Stimulated activated CD4-positive, alpha-beta T cell treated with anti-CD3 and anti-CD28 coated beads, Interleukin-2, amount 100 ng/mL, for 48 hours (primary cell): ENCODE results near the gene UBL5.
"Not testable (repeated sequence)": the region's sequence is repeated elsewhere in the genome, so short reads cannot be mapped to it uniquely, and the experiment has no call there.

ENCODE experiments used
- DNase-seq, 2 donors: peaks; one replicate each; pipeline ENCODE4 v3.0.0-alpha.2; 2020

UBL5 gene

DNA sequence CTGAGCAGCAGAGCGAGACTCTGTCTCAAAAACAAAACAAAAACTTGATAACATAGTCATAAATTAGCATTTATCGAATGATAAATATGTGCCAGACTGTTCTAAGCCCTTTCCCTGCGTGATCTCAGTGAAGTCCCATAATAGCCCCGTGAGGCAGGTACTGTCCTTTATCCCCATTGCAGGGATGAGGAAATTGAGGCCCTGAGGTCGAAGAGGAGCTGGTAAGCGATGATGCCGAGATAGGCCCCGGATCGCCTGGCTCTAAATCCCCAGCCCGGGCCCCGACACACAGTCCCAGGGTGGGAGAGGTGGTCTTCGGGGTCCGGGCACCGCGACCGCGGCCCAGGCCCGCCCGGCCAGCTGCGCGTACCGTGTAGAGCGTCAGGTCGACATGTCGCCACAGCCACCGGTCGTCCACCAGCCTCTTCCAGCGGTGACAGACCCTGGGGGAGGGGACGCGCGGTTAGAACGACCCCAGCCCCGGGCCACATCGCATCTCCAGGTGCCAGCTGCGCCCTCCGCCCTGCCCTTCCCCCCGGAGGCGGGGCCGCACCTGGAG is 9.5 kb upstream of the UBL5 start:
- no peak for DNase-seq

DNA sequence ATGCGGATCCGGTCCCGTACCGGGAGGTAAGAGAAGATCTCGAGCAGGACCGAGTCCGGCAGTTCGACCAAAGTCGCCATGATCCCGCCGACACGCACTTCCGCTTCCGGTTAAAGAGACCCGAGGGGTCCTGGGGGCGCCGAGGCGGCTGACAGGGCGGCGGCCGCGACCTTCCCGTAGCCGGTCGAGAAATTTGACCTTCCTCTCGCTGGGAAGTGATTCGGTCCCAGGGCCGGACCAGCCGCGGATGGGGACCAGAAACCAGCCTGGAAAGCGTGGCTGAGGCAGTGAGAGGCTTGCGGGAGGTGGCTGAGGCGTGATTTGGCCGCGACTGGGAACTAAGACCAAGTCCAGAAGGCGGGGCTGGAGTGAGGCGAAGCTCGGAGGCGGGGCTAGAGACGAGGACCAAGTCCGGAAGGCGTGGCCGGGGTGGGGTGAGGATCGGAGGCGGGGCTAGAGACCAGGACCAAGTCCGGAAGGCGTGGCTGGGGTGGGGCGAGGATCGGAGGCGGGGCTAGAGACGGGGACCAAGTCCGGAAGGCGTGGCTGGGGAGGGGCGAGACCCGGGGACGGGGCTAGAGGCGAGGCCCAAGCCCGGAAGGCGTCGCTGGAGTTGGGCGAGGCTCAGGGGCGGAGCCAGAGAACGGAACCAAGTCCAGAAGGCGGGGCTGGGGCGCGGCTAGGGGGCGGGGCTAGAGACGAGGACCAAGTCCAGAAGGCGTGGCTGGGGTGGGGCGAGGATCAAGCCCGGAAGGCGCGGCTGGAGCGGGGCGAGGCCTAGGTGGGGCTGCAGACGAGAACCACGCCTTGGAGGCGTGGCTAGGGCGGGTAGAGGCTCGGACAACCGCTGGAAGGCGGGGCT is 8.8 kb upstream of the UBL5 start, which contains the start of gene FBXL12:
TSS of gene FBXL12 (minus strand) at position 346 of the 862 bp plus-strand sequence. CDS start at position 80, 266 bp downstream.
- peak; percentile 100 for DNase-seq

DNA sequence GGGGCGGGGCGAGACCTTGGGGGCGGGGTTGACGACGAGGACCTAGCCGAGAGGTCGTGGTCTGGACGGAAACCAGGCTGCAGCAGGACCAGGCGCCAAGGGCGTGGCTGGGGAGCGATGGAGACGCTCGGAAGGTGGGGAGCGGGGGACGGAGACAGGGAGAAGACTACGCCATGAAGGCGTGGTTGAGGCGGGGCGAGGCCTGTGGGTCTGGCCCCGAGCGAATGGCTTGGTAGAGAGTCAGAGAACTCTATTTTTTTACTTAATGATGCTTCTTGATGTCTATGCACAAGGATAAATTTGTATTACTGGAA is 8.2 kb upstream of the UBL5 start:
- no peak for DNase-seq

DNA sequence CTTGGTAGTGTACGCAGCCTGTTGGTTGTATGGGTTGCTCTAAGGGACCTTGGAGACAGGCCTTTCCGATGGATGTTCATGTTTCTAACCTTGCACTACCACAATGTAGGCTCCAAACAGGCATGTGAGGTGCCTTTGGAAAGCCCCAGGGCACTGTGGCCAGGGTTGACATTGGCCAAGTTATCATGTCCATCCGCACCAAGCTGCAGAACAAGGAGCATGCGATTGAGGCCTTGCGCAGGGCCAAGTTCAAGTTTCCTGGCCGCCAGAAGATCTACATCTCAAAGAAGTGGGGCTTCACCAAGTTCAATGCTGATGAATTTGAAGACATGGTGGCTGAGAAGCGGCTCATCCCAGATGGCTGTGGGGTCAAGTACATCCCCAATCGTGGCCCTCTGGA is 7.7 kb upstream of the UBL5 start:
- not testable (repeated sequence) for DNase-seq

DNA sequence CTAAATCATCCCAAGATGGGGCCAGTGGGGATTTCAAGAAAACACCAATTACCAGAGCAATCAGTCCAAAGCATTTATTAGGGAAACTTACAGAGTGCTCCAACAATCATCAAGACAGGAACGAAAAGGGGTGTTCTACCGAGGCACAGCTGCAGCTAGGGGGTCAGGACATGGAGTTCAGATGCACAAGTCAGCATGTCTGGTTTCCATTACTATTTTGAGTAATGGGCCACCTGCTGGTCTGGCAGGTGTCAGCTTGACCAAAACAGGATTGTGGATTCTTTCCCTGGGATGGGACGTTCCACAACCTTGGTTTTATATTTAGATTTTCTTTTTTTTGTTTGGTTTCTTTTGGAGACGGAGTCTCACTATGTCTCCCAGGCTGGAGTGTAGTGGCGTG is 3.9 kb upstream of the UBL5 start:
- DNase-seq, result no peak

DNA sequence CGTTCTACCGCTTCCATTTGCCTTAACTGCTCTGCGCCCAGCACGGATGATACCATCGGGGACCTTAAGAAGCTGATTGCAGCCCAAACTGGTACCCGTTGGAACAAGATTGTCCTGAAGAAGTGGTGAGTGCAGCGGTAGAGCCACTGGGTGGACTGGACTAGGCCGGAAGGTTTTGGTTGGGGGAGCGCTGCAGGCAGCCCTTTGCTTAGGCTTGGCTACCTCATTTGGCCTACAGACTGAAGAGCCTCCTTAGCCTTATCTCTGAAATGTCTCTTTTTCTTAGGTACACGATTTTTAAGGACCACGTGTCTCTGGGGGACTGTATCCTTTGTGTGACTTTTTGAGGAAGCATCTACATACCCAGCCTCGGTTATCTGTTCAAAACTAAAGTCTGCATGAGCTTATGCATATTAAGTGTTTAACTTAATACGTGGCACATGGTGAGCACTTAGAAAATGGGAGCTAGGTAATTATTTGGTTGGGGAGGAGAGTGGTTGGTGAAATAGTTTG is 889 bp downstream of the UBL5 start:
- DNase-seq, result no peak

DNA sequence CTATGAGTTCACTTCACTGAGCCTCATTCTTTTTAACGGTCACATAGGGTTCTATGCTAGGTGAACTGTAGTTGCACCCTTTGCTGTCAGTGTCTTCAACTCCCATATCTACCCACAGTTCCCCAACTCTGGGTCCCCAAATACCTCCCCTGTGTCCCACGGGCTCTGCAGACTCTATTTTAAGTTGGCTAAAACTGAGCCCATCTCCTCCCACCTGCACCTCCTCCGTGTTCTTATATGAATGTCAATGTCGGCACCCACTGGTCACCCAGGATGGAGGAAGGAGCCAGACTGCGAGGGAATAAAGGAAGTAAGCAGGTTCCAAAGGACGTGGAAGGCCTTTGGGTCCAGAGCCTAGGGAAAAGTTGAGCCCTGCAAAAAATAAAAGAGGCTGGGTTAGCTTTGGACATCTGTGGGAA is 6.6 kb downstream of the UBL5 start:
- no peak for DNase-seq

DNA sequence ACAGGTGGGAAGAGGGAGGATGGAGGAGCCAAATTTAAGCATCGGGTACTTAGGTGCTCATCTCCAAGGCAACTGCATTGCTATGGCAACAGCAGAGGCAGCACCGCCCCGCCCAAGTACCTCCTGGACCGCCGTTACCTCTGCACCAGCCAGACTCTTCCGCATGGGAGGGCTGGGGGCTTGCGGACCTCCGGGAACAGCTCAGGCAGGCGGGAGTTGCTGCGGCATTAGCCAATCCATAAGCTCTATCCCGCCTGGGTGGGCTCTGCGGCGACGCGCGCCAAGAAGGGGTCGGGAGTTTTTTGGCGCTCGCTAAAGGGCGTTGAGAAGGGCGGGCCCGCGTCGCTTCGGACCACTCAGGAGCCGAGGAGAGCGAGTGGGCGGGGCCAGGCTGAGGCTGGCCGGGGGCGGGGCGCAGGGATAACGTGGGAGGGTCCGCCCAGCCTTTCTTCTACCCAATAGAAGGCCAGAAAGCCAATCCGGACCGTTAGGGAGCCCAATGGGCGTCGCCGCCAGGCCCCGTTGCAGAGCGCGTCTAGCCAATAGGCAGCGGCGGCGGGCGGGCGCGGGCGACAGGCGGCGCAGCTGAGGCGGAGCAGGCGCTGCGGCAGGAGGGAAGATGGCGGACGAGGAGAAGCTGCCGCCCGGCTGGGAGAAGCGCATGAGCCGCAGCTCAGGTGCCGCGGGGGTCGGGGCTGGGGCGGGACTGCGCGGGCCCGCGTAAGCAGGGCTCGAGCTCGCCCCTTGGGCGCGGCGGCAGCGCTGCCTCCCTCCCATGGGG is 7.2 kb downstream of the UBL5 start, which contains the start of gene PIN1:
TSS of gene PIN1 (plus strand) at position 593 of the 781 bp plus-strand sequence. CDS start at position 620, 27 bp downstream.
- peak; percentile 99 for DNase-seq

DNA sequence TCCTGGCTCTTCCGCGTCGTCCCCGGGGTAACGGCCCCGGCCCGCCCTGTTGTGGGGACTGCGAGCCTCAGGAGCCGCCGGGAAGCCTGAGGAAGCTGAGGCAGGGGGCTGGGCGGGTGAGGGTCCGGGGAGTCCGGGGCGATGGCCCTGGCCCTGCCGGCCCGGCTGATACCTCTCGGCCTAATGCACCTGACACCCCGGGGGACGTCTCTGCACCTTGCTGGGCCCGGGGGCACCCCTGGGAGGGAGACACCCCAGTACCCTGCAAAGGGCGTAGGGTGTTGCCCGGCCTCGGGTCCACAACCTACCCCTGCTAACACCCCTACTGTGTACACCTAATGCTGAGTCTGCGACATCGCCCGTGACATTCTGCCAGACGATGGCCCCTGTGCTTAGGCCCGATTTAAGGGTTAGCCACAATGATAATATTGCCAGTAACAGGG is 7.8 kb downstream of the UBL5 start:
- no peak for DNase-seq

DNA sequence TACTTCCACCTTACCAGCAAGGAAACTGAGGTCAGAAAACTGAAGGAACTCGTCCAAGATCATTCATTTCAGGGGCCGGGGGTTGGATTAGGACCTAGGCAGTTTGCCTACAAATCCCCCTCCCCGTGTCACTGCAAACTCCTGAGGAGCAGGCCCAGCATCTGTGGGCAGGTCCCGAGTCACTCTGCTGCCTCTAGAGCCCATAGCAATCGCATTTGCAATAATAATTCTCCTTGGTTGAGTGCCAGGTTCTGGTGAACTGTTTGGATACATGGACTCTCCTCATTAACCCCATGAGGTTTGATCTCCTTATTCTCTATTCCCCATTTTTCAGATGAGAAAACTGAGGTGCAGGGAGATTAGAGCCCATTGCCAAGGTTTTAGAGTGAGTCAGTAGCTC is 8.3 kb downstream of the UBL5 start:
- DNase-seq, result no peak

DNA sequence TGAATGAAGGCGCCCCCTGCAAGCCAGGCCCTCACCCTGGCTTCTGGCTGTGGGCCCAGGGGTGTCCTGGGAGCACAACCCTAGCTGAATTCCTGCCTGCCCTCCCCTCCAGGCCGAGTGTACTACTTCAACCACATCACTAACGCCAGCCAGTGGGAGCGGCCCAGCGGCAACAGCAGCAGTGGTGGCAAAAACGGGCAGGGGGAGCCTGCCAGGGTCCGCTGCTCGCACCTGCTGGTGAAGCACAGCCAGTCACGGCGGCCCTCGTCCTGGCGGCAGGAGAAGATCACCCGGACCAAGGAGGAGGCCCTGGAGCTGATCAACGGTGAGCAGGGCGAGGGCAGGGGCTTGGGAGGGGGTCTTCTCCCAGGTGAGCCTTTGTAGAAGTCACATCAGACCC is 10.6 kb downstream of the UBL5 start:
- DNase-seq, result no peak

DNA sequence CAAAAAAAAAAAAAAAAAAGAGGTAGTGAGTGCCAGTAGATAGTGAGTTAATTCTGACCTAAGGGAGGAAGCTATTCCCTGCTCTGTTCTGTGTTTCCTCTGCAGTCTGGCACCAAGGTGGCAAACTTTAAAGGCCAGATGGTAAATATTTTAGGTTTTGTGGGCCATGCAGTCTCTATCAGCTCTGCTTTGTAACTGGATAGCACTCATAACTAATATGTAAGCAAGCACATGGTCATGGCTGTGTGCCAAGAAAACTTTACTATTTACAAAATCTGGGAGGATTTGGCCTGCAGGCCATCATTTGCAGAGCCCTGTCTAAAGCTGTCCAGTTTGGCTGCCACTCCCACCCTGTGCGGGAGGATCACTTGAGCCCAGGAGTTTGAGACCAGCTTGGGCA is 11.7 kb downstream of the UBL5 start:
- DNase-seq, result no peak

DNA sequence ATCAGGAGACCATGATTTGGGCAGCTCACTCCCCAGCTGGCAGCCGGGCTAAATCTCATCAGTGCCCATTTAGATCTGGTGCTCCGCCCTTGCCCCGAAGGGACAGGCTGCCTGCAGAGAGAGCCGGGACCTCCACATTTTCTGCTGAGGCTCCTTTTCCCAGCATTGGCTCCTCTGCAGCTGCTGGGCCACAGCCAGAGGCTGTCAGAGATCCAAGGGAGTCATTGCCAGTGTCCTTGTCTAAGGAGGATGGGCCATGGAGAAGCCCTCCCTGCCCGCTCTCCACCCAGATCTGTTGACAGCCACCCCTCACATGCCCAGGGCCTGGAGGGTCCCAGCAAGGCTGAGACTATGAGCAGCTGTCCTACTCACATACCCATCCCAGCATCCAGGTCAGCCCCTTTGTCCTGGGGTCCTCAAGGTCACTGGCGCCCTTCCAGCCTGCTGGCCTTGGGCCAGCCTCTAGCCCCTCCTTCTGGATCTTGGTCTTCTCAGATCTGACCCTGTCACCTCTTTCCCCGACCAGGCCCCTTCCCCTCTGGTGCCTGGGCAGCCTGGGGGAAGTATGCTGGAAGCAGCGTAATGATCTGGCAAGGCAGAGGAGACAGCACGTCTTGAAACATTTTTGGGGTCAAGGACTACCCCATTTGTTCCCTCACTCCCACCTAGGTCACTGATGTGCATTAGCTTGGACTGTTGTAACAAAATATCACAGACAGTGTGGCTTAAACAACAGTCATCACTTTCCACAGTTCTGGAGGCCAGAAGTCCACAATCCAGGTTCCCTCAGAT is 15.3 kb downstream of the UBL5 start:
- DNase-seq, result no peak

DNA sequence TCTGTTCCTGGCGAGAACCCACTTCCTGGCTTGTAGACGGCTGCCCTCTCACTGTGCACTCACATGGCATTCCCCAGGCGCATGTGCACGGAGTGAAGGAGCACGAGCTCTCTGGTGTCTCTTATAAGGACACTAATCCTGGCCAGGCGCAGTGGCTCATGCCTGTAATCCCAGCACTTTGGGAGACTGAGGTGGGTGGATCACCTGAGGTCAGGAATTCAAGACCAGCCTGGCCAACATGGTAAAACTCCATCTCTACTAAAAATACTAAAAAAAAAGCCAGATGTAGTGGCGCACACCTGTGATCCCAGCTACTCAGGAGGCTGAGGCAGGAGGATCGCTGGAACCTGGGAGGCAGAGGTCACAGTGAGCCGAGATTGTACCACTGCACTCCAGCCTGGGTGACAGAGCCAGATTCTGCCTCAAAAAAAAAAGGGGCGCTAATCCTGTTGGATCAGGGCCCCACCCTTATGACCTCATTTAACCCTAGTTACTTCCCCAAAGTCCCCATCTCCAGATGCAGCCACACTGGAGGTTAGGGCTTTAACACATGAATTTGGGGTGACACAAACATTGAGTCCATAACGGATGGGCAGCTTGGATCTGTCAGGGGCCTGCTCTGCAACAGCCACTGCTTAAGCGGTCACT is 16.0 kb downstream of the UBL5 start:
- DNase-seq, result not testable (repeated sequence)

DNA sequence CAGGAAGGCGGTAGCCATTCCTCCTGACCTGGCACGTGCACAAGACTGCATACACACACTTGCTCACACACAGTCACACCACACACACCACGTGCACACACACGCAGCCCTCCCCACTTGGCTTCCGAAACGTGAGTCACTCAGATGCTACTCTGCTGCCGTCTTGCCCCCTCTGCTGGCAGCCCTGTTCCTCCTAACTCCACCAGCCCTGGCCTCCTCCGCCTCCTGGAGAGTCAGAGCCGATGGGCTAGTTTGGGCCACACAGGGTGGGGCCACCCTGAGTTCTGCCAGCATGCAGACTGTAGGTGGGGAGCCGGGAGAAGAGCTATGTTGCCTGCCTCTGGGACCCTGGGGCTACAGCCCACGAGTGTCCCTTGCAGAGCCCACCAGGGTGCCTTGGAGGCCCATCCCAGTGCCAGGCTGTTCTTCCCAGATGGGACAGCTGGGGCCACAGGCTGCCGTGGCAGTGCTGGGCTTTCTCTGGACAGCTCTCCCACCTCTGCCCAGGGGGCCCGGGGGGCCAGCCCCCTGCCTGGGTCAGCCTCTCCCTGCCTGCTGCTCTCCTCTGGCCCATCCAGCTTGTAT is 19.5 kb downstream of the UBL5 start:
- peak; percentile 33 to 55 for DNase-seq

DNA sequence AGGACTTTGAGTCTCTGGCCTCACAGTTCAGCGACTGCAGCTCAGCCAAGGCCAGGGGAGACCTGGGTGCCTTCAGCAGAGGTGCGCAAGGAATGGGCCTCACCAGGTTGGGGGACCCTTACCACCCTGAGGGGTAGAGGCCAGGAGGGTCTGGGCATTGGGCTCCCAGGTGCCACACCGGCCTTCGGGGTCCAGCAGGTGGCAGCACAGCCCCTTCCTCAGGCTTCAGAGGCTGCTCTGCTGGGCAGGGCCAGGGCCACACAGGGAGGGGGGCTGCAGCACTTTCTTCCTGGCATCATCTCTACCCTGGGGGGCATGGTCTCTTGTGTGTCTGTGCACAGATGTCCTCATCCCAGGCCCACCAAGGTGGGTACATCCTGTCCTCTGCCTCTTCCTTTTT is 20.3 kb downstream of the UBL5 start:
- no peak for DNase-seq

DNA sequence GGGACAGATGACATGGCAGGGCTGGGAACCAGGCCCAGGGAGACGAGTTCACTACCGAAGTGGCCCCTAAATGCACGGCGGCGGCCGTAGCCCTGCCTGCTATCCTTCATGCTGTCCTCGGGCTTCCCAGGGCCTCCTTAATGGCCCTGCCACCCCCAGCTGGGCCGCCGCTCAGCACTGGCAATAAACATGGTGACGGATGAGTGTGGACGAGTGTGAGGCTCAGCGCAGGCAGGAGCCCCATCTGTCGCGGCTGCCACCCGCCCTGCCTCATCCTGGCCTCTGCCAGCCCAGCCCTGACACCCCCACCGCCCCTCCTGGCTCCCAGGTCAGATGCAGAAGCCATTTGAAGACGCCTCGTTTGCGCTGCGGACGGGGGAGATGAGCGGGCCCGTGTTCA is 21.0 kb downstream of the UBL5 start:
- no peak for DNase-seq

DNA sequence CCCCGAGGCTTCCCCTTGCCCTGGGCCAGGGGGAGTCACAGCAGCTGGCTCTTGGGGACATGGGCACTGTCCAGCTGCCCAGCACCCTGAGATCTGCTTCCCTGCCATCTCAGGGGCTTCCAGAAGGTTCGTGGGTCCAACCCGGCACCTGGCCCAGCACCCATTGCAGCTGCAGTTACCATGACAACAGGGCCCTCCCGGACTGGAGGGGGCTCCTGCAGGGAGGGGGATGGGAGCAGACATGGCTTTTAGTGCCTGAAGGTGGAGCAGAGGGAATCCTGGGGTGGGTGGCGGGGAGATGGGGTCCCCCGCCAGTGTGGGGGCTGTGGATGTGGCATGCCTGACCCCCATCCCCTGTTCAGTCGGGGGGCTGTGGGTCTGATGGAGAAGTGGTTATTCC is 22.1 kb downstream of the UBL5 start:
- DNase-seq, result no peak

DNA sequence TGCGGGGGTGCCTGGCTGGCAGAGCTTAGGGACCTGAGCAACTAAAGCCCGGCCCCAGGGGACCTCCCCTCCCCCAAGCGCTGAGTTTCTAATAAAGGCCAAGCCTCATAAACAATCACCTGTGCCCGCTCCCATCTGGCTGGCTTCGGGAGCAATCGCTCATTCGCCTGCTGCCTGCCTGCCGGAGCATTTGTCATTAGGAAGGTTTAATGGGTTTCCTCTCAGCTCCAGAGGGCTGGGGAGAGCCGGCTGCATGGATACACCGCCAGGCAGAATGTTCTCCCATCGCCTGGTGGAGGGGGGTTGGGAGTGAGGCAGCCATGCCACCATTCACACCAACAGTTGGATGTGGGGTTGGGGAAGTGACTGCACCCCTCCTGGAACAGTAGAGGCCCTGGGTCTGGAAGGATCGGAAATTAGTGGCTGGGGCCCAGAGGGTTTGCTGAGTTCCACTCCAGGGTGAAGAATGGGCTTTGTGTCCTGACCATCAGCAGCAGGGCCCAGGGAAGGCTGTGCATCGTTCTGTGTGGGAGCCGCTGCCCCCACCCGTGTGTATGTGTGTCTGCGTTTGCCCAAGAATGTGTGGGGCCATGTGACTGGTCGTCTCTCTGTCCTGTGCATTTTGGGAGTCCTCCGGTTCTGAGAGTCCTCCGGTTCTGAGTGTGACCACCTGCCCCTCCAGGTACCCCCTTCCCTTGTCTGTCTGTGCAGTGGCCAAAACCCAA is 22.7 kb downstream of the UBL5 start:
- no peak for DNase-seq

DNA sequence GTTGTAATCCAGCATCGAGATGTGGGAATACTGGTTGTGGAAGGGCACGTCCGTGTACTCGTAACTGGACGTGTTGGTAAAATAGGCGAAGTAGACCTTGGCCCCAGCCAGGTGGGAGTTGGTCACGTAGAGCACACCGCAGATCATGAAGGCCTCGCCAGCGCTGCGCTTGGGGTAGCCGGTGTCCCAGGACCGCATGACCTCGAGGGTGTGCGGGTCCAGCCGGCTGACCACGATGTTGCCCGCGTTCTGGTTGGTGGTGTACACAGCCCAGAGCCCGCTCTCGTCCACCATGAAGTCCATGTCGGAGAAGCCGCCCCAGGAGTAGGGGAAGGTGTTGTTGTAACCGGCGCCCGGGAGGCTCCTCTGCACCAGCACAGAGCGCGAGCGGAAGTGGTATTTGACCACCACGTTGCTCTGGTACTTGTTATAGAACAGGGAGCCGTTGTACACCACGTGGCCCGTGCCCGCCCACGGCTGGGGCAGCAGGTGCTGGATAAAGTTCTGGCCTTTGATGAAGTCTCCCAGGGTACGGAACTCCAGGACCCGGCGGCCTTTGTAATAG is 26.6 kb downstream of the UBL5 start:
- DNase-seq, result no peak

DNA sequence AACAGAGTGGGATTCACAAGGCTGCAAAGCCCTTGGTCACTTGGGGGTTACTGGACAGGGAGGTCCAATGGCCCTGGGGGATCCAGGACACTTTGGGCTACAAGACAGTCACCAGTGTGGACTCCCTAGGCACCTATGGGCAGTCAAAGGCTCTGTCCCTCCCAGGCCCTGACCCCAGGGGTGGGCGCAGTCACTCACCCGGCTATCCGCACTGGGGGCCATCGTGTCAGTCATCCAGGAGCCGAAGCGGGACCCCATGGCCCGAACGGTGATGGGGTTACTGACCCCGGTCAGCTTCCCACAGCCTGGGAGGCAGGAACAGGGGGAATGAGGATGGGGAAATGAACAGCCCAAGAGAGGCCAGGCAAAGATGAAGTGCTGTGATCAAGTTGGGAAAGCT is 28.9 kb downstream of the UBL5 start:
- DNase-seq, result no peak
